ENCODE measurements around the gene SYT2. TPM values are rescaled to one million over a fixed set of nuclear protein-coding genes. Genes with fewer than 3 reads are reported as not detected.
"Not testable (repeated sequence)": the region's sequence is repeated elsewhere in the genome, so short reads cannot be mapped to it uniquely, and the experiment has no call there.

Gene SYT2
- not detected in 2 replicates for total RNA-seq (2014; rRNA removed; shearing (Covaris generic))

DNA sequence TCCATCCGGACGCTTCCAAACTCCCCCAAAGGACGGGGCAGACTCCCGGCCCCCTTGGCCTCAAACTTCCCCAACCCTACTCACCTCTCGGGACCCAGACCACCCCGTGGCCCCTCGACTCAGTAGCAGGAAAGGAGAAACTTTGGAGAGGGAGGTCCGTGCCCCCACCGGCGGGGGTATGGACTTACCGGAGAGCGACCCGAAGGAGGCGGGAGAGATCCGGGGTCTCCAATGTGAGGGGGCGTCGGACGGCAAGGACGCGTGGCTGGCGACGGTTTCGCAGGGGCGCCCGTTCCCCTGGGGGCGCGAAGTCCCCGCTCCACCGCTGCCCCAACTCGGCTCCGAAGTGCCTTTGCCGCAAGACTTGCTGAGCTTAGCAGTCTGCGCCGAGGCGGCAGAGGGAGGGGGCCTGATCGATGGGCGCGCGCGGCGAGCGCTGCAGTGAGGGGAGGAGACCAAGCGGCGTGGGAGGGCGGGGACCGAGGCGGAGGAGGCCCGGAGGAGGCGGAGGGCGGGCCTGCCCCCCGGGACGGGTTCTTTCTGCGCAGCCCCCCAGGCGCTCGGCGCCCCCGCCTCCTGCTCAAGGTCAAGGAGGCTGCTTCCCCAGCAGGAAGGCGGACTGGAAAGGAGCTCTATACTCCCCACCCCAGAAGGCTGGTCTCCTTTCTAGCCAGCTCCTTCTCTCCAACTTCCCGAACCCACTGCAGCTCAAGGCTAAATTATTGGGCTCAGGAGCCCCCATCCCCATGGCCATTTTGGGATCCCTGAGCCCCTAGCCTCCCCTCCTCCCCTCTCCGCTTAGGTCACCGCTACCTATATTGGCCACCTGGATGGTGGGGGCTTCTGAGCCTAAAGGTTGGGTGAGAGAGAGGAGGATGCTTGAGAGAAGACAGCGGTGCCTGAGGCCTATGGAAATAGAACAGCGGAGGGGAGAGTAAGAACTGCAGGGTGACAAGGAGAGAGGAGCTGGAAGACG lies at the start of gene SYT2:
Gene SYT2, minus strand, starts transcription at position 385 of the 976 bp plus-strand sequence. CDS start 104,682 bp downstream, outside the sequence.
- peak; percentile 68 for DNase-seq (ENCODE audit: low spot score)
- in situ Hi-C loops (cut with HindIII; ENCODE audit: low sequenced_read_pairs), result no loop called here

- in situ Hi-C loops (cut with HindIII; ENCODE audit: low sequenced_read_pairs), result no loop called here
- DNase-seq (ENCODE audit: low spot score), result no peak
These were observed 46.1 kb upstream of the SYT2 start for GRCh38 chr1:202756391-202756790.

- in situ Hi-C loops (cut with HindIII; ENCODE audit: low sequenced_read_pairs), result no loop called here
- DNase-seq (ENCODE audit: low spot score), result no peak
These were observed 44.0 kb upstream of the SYT2 start for GRCh38 chr1:202754293-202754692.

- in situ Hi-C loops (cut with HindIII; ENCODE audit: low sequenced_read_pairs), result no loop called here
- no peak for DNase-seq (ENCODE audit: low spot score)
These were observed 42.5 kb upstream of the SYT2 start for GRCh38 chr1:202752774-202753173.

- in situ Hi-C loops (cut with HindIII; ENCODE audit: low sequenced_read_pairs), result no loop called here
- DNase-seq (ENCODE audit: low spot score), result no peak
These were observed 40.5 kb upstream of the SYT2 start for GRCh38 chr1:202750761-202751160.

- in situ Hi-C loops (cut with HindIII; ENCODE audit: low sequenced_read_pairs), result no loop called here
These were observed 39.8 kb upstream of the SYT2 start for GRCh38 chr1:202750024-202750423.

GRCh38 chr1:202745323-202745888 lies 35.2 kb upstream of the SYT2 start:
- in situ Hi-C loops (cut with HindIII; ENCODE audit: low sequenced_read_pairs), result no loop called here
- no peak for DNase-seq (ENCODE audit: low spot score)

More at GRCh38 chr1:202750024-202750423, 39.8 kb upstream of the SYT2 start:
- DNase-seq (ENCODE audit: low spot score), result no peak

DNA sequence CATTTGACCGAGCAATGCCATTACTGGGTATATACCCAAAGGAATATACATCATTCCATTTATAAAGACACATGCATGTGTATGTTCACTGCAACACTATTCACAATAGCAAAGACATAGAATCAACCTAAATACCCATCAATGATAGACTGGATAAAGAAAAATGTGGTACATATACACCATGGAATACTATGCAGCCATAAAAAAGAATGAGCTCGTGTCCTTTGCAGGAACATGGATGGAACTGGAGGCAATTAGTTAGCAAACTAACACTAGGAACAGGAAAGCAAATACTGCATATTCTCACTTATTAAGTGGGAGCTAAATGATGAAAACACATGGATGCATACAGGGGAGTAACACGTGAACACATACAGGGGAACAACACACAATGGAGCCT lies 34.5 kb upstream of the SYT2 start:
- in situ Hi-C loops (cut with HindIII; ENCODE audit: low sequenced_read_pairs), result not testable (repeated sequence)

DNA sequence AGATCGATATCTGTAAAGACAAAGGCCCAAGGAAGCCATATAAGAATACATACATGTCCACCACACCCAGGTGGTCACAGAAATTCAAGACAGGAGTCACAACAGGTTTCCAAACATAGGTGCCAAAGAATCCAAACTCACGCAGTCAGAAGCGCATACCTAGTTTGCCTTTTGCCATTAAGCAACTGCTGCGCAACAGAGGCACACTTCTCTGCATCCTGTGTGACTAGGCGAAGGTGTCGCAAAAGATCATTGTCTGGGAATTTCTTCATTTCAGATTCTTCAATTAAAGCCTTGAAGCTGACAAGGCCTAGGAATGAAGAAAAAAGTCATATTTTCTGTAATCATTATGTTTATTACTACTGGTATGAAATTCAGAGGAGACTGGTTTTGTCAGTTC lies 32.2 kb upstream of the SYT2 start:
- in situ Hi-C loops (cut with HindIII; ENCODE audit: low sequenced_read_pairs), result no loop called here
- no peak for DNase-seq (ENCODE audit: low spot score)

More for the DNA sequence above, 34.5 kb upstream of the SYT2 start:
- DNase-seq (ENCODE audit: low spot score), result not testable (repeated sequence)

GRCh38 chr1:202733251-202733650 lies 23.0 kb upstream of the SYT2 start:
- in situ Hi-C loops (cut with HindIII; ENCODE audit: low sequenced_read_pairs), result no loop called here

GRCh38 chr1:202728951-202729350 lies 18.7 kb upstream of the SYT2 start:
- DNase-seq (ENCODE audit: low spot score), result no peak
- in situ Hi-C loops (cut with HindIII; ENCODE audit: low sequenced_read_pairs), result no loop called here

More at GRCh38 chr1:202733251-202733650, 23.0 kb upstream of the SYT2 start:
- DNase-seq (ENCODE audit: low spot score), result peak; percentile 67

DNA sequence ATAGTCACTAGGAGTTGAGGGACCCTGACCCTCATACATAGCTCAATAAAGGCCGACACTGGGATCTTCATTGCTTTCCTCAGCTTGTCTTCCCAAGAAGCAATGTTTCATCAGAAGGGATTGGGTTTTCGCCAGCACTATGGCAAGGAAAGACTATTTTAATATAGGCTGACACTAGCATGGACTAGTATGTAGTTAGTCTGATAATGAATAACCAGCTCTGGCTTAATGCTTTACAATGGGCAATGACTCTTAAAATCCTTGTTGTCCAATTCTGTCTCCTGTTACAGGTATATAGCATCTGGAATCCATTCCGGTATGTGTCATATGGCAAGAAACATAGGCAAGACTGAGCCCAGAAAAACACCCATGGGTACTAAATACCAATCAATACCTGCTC lies 15.3 kb upstream of the SYT2 start:
- in situ Hi-C loops (cut with HindIII; ENCODE audit: low sequenced_read_pairs), result no loop called here
- DNase-seq (ENCODE audit: low spot score), result no peak

DNA sequence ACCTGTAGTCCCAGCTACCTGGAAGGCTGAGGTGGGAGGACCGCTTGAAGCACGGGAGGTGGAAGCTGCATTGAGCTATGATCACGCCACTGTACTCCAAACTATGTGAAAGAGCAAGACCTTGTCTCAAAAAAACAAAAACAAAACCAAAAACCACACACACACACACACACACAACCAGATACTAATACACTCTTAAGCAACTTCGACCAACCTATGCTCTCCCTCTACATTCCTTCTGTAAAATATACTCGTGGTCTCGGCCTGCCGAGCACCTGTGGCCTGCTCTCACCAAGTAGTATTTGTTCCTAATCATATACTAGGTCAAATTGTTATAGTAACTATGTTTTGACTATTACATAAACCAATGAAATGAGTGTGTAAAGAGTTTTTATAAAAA lies 13.5 kb upstream of the SYT2 start:
- in situ Hi-C loops (cut with HindIII; ENCODE audit: low sequenced_read_pairs), result no loop called here
- no peak for DNase-seq (ENCODE audit: low spot score)

DNA sequence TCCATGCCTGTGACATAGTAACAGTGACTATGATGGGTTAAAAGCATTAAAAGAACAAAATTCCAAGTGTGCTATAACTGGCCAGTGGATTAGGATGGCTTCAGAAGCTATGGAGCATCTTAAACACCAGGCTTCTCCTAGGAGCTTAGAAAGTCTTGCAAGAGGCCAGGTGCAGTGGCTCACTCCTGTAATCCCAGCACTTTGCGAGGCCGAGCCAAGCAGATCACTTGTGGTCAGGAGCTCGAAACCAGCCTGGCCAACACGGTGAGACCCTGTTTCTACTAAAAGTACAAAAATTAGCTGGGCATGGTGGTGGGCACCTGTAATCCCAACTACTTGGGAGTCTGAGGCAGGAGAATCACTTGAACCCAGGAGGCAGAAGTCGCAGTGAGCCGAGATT lies 12.8 kb upstream of the SYT2 start:
- in situ Hi-C loops (cut with HindIII; ENCODE audit: low sequenced_read_pairs); DNase-seq (ENCODE audit: low spot score): not testable (repeated sequence)

DNA sequence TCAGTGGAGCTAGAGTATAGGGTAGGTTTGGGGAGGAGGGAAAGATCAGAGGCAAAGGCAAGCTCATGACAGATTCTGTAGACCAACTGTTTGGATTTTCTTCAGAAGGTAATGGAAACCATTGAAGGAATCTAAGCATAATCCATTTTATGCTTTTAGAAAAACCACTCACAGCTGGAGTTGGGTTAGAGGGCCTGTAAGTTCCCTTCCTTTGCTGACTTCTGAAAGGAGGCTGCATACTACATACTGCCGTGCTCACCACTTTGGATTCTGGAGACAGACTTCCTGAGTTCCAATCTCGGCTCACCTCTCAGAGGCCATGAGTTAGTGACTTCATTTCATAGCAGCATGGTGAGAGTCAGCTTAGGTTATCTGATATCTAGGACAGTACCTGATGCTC lies 6.4 kb upstream of the SYT2 start:
- in situ Hi-C loops (cut with HindIII; ENCODE audit: low sequenced_read_pairs), result no loop called here
- DNase-seq (ENCODE audit: low spot score), result no peak

GRCh38 chr1:202714202-202714601 lies 3.9 kb upstream of the SYT2 start:
- DNase-seq (ENCODE audit: low spot score); in situ Hi-C loops (cut with HindIII; ENCODE audit: low sequenced_read_pairs): not testable (repeated sequence)

- no peak for DNase-seq (ENCODE audit: low spot score)
- in situ Hi-C loops (cut with HindIII; ENCODE audit: low sequenced_read_pairs), result no loop called here
These were observed 2.9 kb upstream of the SYT2 start for GRCh38 chr1:202713110-202713509.

DNA sequence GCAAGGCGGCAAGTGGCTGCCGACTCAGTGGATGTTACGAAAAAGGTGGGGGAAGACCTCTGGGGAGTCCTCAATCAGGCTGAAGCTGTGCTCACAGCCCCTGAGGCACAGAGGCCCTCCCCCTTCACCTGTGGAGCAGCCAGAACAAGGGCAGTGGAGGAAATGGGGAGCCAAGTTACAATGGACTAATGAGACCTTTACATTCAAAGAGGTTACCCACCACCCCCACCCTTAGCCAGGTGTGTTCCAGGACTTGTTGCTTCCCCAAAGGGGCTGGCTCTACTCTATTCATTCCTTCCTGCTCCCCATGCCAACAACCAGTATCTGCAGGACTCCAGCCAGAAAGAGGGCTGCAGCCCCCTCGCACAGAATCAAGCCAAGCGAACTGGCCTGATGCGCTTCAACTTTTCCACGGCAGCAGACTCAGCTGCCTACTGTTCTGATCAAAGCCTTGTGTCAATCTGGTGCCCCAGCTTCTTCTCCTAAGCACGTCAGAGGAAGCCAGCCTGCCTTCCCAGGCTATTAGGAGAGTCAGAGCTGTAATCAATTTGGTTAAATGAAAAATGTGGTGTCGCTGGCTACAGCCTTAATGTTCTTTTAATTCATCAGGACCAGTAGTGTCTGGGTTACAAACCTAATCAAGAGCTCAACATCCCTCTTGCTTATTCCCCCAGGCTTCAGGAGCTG lies 1.8 kb upstream of the SYT2 start:
- in situ Hi-C loops (cut with HindIII; ENCODE audit: low sequenced_read_pairs), result no loop called here
- no peak for DNase-seq (ENCODE audit: low spot score)

GRCh38 chr1:202709276-202710041 lies 795 bp downstream of the SYT2 start:
- no peak for DNase-seq (ENCODE audit: low spot score)
- in situ Hi-C loops (cut with HindIII; ENCODE audit: low sequenced_read_pairs), result no loop called here

Data from G401 (cell line).